Posterior vena cava (tissue), 2 donors: ENCODE data around the gene CYP4A22. TPM values are rescaled to one million over a fixed set of nuclear protein-coding genes. Genes with fewer than 3 reads are reported as not detected.
"Not testable (repeated sequence)": the region's sequence is repeated elsewhere in the genome, so short reads cannot be mapped to it uniquely, and the experiment has no call there.

Experiments used
- DNase-seq: peaks from one replicate; pipeline ENCODE4 v3.0.0-alpha.2; 2020; ENCODE audit warnings: low spot score
- intact Hi-C, 2 donors: fragments of 100-400 bp; cut with DNase I; formaldehyde crosslinking; loops; one replicate each; pipeline versions ENCODE4 v1.14.1 to v1.14.2; 2022 to 2023
- total RNA-seq, 2 donors: library from RNA; stranded (reverse); fragmentation: NEBNext Ultra II Directional; extraction: Animal tissue kit (Norgen Biotek cat#: 25700); gene quantifications; one replicate each; pipeline ENCODE4 v1.2.1, GENCODE V29; 2021
- donor health status: DM: yes; HTN: yes; CAD: no.
- donor health status: DM: yes; HTN: yes; CAD: no.

The CYP4A22 gene
- total RNA-seq, 2 donors from 2014 or later, result 0.10 to 0.32 TPM

- intact Hi-C loops, result loop anchor here (5.0 kb wide), 2 partner anchors 39 to 239 kb away; partner anchors contain the start of gene TAL1 (in 1 of the 2)
- peak; percentile 54 for DNase-seq
Observed at GRCh38 chr1:47193496-47193895, 56.3 kb downstream of the CYP4A22 start.

DNA sequence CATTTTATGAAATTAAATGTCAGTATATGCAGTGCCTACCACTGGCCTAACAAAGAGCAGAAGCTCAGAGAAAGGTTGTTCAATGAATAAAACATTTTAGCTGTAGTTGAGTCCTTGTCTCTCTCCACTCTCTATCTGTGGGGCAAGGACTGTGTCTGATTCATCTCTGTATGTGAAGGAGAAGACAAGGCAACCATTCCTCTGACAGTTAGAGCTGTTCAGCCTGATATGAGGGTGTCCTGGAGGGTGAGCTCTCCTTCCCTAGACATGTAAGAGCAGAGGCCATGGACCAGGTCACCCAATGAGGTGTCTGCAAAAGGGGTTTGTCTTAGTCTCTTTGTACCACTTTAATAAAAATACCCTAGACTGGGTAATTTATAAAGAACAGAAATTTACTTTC lies 57.1 kb downstream of the CYP4A22 start:
- intact Hi-C loops, result loop anchor here (5.0 kb wide), 2 partner anchors 38 to 238 kb away; partner anchors contain the start of gene TAL1 (in 1 of the 2)

GRCh38 chr1:47195981-47196380 lies 58.7 kb downstream of the CYP4A22 start:
- intact Hi-C loops, result not testable (repeated sequence)

More for the DNA sequence above, 57.1 kb downstream of the CYP4A22 start:
- no peak for DNase-seq

DNA sequence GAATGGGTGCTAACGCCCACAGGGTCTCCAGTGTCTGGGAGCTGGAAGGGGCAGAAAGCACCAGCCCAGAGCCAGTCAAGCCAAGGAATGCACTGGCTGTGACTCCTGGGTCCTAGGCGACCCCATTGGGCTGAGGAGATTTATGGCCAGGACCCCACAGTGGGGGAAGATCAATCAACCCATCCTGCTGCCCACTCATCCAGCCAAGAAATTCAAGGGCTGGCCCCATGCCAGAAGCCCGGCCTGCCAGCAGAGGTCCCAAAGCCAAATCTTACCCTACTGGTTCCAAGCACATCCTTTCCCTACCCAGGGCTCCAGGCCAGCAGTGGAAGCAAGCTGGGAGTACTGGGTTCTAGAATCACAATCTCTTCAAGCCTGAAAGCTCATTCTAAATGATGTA lies 59.4 kb downstream of the CYP4A22 start:
- intact Hi-C loops, result no loop called here
- peak; percentile 76 for DNase-seq

More at GRCh38 chr1:47195981-47196380, 58.7 kb downstream of the CYP4A22 start:
- DNase-seq, result peak; percentile 71

DNA sequence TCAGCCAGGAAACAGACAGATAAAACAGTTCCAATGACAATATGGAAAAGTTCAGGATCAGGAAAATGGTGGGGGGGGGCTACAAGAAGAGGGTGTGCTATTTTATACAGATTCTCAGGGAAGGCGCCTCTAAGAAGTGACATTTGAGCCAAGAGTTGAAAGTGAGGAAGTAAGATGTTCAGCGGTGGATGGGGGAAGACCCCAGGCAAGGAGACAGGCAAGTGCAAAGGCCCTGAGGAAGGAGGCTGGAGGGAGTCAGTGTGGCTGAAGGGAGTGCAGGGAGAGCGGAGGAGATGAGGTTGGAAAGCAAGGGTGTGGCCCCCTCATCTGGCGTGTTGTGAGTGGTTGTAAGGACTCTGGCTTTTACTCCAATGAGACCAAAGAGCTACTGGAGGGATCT lies 61.0 kb downstream of the CYP4A22 start:
- peak; percentile 0 for DNase-seq
- intact Hi-C loops, result no loop called here

Other genes with a start within 250 kb of the CYP4A22 start
- not detected for gene CYP4A11, start 196.0 kb upstream of the CYP4A22 start, total RNA-seq
- gene CYP4X1, start 113.8 kb upstream of the CYP4A22 start, total RNA-seq, result 10 to 100 TPM in 1 of 2 donors, 1 to 10 TPM in 1; 5.9 to 14.3 TPM
- gene CYP4Z1, start 70.2 kb upstream of the CYP4A22 start, total RNA-seq, result 1 to 10 TPM; 1.4 to 1.5 TPM
- 1 to 10 TPM in 1 of 2 donors, under 1 TPM in 1; 0.76 to 1.0 TPM for gene PDZK1IP1, start 52.6 kb downstream of the CYP4A22 start, total RNA-seq
- 1 to 10 TPM; 5.3 to 8.7 TPM for gene TAL1, start 94.8 kb downstream of the CYP4A22 start, total RNA-seq
- 1 to 10 TPM in 1 of 2 donors, under 1 TPM in 1; 0.86 to 1.1 TPM for gene STIL, start 176.7 kb downstream of the CYP4A22 start, total RNA-seq
- gene CMPK1, start 196.3 kb downstream of the CYP4A22 start, total RNA-seq, result 100 to 1,000 TPM; 109 to 127 TPM